Esophagus squamous epithelium (tissue), 4 donors: ENCODE results near the gene TIA1.

Experiments
- CTCF ChIP-seq, 6 experiments: fragments of 450-650 bp in 4 of 6; fragments of 200-600 bp in 2 of 6; sonication (generic) in 2 of 6; IDR thresholded peaks; one replicate each; pipeline ENCODE4 v1.5.1; 2016 to 2019; ENCODE audit warnings: antibody characterized with exemption in 6 of 6, mild to moderate bottlenecking in 4 of 6, moderate library complexity in 4 of 6
- POLR2A ChIP-seq, 4 donors: fragments of 450-650 bp; IDR thresholded peaks; one replicate each; pipeline ENCODE4 v1.6.1; 2017; ENCODE audit warnings: antibody characterized with exemption in 4 of 4, mild to moderate bottlenecking in 4 of 4, moderate library complexity in 3 of 4

- TF ChIP-seq CTCF (IDR thresholded peaks at IDR 0.05): no peak
- TF ChIP-seq POLR2A (IDR thresholded peaks at IDR 0.05): no peak
Observed at GRCh38 chr2:70203086-70203485, 45.3 kb downstream of the TIA1 start.
